Activated CD4-positive, alpha-beta T cell treated with anti-CD3 and anti-CD28 coated beads for 24 hours (primary cell): ENCODE data around the gene SPECC1.
"Not testable (repeated sequence)": the region's sequence is repeated elsewhere in the genome, so short reads cannot be mapped to it uniquely, and the experiment has no call there.

Experiments used
- DNase-seq, 2 donors: peaks; one replicate each; pipeline ENCODE4 v3.0.0-alpha.2; 2020; ENCODE audit warnings: low read depth in 2 of 2

Gene SPECC1

GRCh38 chr17:20207262-20207985 is 198.3 kb downstream of the SPECC1 start:
- DNase-seq, result no peak

- no peak for DNase-seq
These were observed 199.6 kb downstream of the SPECC1 start for GRCh38 chr17:20208717-20209116.

- no peak for DNase-seq
These were observed 201.0 kb downstream of the SPECC1 start for GRCh38 chr17:20210180-20210579.

- no peak for DNase-seq
These were observed 201.5 kb downstream of the SPECC1 start for GRCh38 chr17:20210614-20211013.

GRCh38 chr17:20211246-20211645 is 202.1 kb downstream of the SPECC1 start:
- no peak for DNase-seq

- no peak for DNase-seq
These were observed 204.3 kb downstream of the SPECC1 start for GRCh38 chr17:20213449-20213848.

GRCh38 chr17:20214794-20215193 is 205.6 kb downstream of the SPECC1 start:
- no peak for DNase-seq

- no peak for DNase-seq
These were observed 207.1 kb downstream of the SPECC1 start for GRCh38 chr17:20216154-20216815.

- DNase-seq, result no peak
These were observed 207.7 kb downstream of the SPECC1 start for GRCh38 chr17:20216853-20217252.

- DNase-seq, result no peak
These were observed 208.5 kb downstream of the SPECC1 start for GRCh38 chr17:20217677-20218076.

- DNase-seq, result no peak
These were observed 209.1 kb downstream of the SPECC1 start for GRCh38 chr17:20218272-20218671.

- no peak for DNase-seq
These were observed 214.7 kb downstream of the SPECC1 start for GRCh38 chr17:20223808-20224328.

- DNase-seq, result no peak
These were observed 215.2 kb downstream of the SPECC1 start for GRCh38 chr17:20224379-20224778.

- no peak for DNase-seq
These were observed 216.3 kb downstream of the SPECC1 start for GRCh38 chr17:20225162-20226115.

- DNase-seq, result peak; percentile 69 to 73
These were observed 217.8 kb downstream of the SPECC1 start for GRCh38 chr17:20226814-20227482.

- DNase-seq, result not testable (repeated sequence)
These were observed 218.7 kb downstream of the SPECC1 start for GRCh38 chr17:20227720-20228370.

GRCh38 chr17:20228410-20228809 is 219.3 kb downstream of the SPECC1 start:
- DNase-seq, result no peak

GRCh38 chr17:20228860-20229259 is 219.7 kb downstream of the SPECC1 start:
- no peak for DNase-seq

- DNase-seq, result no peak
These were observed 221.8 kb downstream of the SPECC1 start for GRCh38 chr17:20230924-20231323.

GRCh38 chr17:20232611-20233010 is 223.5 kb downstream of the SPECC1 start:
- DNase-seq, result no peak

- peak; percentile 33 to 34 for DNase-seq
These were observed 225.1 kb downstream of the SPECC1 start for GRCh38 chr17:20234276-20234675.
